Small intestine (tissue), 7 donors: ENCODE measurements around the gene BMPR1A. TPM values are rescaled to one million over a fixed set of nuclear protein-coding genes. Genes with fewer than 3 reads are reported as not detected.
A peak's percentile ranks its signal among the peaks of the same experiment; 100 is the strongest.

Source experiments
- DNase-seq, 2 donors: peaks; one replicate each; pipeline versions ENCODE4 v3.0.0 to v3.0.0-alpha.2; 2013
- FAIRE-seq: peaks from 2 replicates; lab custom pipeline; 2012; peaks lifted over from hg19 to GRCh38; lab: Jason Lieb, UNC
- H3K27ac ChIP-seq, 3 donors: one replicate each; pipeline ENCODE4 v1.5.1; 2013; ENCODE audit warnings: low read length in 2 of 3, mild to moderate bottlenecking in 2 of 3, control low read depth in 1 of 3, inconsistent platforms in 1 of 3, low read depth in 1 of 3, moderate library complexity in 1 of 3
- H3K27me3 ChIP-seq, 3 donors: one replicate each; pipeline ENCODE4 v1.6.1; 2013; ENCODE audit warnings: low read length in 3 of 3, inconsistent platforms in 1 of 3; ENCODE audit not compliant: control insufficient read depth in 3 of 3, insufficient read depth in 3 of 3
- H3K36me3 ChIP-seq, 3 donors: one replicate each; pipeline ENCODE4 v1.6.1; 2013; ENCODE audit warnings: low read length in 3 of 3, inconsistent platforms in 1 of 3, low read depth in 1 of 3, mild to moderate bottlenecking in 1 of 3, moderate library complexity in 1 of 3; ENCODE audit not compliant: control insufficient read depth in 3 of 3, insufficient read depth in 2 of 3
- H3K4me1 ChIP-seq, 3 donors: one replicate each; pipeline ENCODE4 v1.6.1; 2013; ENCODE audit warnings: low read length in 2 of 3, inconsistent platforms in 1 of 3, low read depth in 1 of 3, mild to moderate bottlenecking in 1 of 3, moderate library complexity in 1 of 3; ENCODE audit not compliant: control insufficient read depth in 3 of 3, insufficient read depth in 2 of 3
- H3K4me3 ChIP-seq, 3 donors: one replicate each; pipeline ENCODE4 v1.5.1; 2013; ENCODE audit warnings: low read length in 3 of 3, control low read depth in 1 of 3, inconsistent platforms in 1 of 3, low read depth in 1 of 3, mild to moderate bottlenecking in 1 of 3, moderate library complexity in 1 of 3
- H3K9me3 ChIP-seq, 2 donors: one replicate each; pipeline ENCODE4 v1.6.1; 2013; ENCODE audit warnings: low read depth in 1 of 2, low read length in 1 of 2; ENCODE audit not compliant: control insufficient read depth in 2 of 2, insufficient read depth in 1 of 2
- WGBS, 3 donors: extraction: QIAGEN DNeasy Blood & Tissue Kit; methylation state at CpG; one replicate each; pipeline ENCODE4 v1.1.7; 2013; 5-methylcytosine and 5-hydroxymethylcytosine counted together
- polyA plus RNA-seq, 4 donors: library from polyadenylated mRNA; stranded (reverse) in 3 of 4; unstranded in 1 of 4; fragments of 200-250 nt in 3 of 4; fragments of 120-200 nt in 1 of 4; gene quantifications; one replicate each; pipeline versions ENCODE4 v1.2.1 to v1.2.3, GENCODE V29; 2013
- donor health status: healthy with polysubstance abuse.
- donor health status: control.
- donor health status: control.
- donor health status: Bipolar disorder and iron deficiency.
- donor health status: healthy.

BMPR1A gene
- polyA plus RNA-seq, 4 donors: 3.4 to 40.2 (median 9.8) TPM

DNA sequence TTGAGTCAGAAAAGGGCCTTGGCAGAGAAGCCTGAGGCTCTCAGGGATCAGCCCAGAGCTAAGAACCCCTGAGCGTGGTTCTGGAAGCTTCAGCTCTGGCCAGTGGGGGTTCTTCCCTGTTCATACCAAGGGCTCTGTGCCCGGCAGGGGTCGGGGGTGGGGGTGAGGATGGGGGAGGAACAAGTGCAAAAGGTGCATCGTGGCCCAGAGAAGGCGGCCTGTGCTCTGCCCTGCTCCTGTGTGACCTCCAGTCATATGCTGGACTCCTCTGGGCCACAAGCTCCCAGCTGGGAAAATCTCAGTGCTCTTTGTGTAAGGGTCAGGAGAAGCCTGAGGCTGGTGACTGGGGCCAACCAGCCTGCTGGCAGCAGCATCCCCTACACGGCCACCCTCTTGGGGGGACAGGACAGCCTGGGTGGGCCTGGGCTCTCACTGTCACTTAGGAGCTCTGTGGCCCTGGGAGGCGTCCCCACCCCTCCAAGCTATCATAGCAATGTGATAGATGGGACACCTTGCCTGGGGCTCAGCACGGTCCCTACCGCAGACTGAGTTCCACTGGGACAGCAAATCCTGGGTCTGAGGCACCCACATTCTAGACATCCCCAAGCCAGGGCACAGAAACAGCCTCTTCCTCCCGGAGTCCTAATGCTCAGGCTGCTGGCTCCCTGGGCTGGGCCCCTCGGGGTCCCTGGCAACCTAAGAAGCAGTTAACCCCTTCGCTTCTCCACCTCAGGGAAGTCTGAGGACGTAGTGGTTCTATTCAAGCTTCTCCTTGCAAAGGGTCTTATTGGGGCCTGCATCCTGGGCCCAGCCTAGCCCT, 198.5 kb downstream of the BMPR1A start:
- Histone ChIP-seq H3K9me3 (peaks cover 0 to 26% of the 10 kb centered on the region in 2 donors), H3K4me1 (peaks cover 0 to 12% (median 0%) of the 10 kb centered on the region in 3 donors), H3K27me3 (peaks cover 0 to 4% (median 0%) of the 10 kb centered on the region in 3 donors), H3K27ac (peak overlapping the region in 2 of 3 donors; percentile 13 to 78), H3K36me3 (no peaks in the 10 kb centered on the region), H3K4me3 (no peak overlapping the region)
- 68 to 86% (median 84%) methylated on average over 13 of the region's 13 CpGs for WGBS, 3 donors
- no peak for FAIRE-seq
- no peak for DNase-seq

- DNase-seq (no peak), FAIRE-seq (no peak)
- peak overlapping the region in 1 of 3 donors; percentile 78 for H3K27ac ChIP-seq
Measured at GRCh38 chr10:86955501-86956194, 199.2 kb downstream of the BMPR1A start.

GRCh38 chr10:86956195-86956847, 199.9 kb downstream of the BMPR1A start:
- WGBS, 3 donors: 62 to 77% (median 66%) methylated on average over 7 of the region's 7 CpGs
- FAIRE-seq (no peak), DNase-seq (no peak)
- Histone ChIP-seq H3K4me1 (peaks cover 0 to 12% (median 0%) of the 10 kb centered on the region in 3 donors), H3K4me3 (peak overlapping the region in 1 of 3 donors; percentile 7), H3K36me3 (no peaks in the 10 kb centered on the region), H3K27ac (peak overlapping the region in 1 of 3 donors; percentile 66), H3K27me3 (peaks cover 0 to 4% (median 0%) of the 10 kb centered on the region in 3 donors), H3K9me3 (peaks cover 0 to 25% of the 10 kb centered on the region in 2 donors)

More at GRCh38 chr10:86955501-86956194, 199.2 kb downstream of the BMPR1A start:
- H3K4me3 ChIP-seq: peak overlapping the region in 1 of 3 donors; percentile 12
- H3K9me3 ChIP-seq: peaks cover 0 to 26% of the 10 kb centered on the region in 2 donors
- no peaks in the 10 kb centered on the region for H3K36me3 ChIP-seq
- peaks cover 0 to 12% (median 0%) of the 10 kb centered on the region in 3 donors for H3K4me1 ChIP-seq
- peaks cover 0 to 4% (median 0%) of the 10 kb centered on the region in 3 donors for H3K27me3 ChIP-seq
- 65 to 82% (median 75%) methylated on average over 10 to 16 of the region's 16 CpGs for WGBS, 3 donors

- no peak for FAIRE-seq
- Histone ChIP-seq H3K27ac (peak overlapping the region in 1 of 3 donors; percentile 66), H3K4me1 (peaks cover 0 to 12% (median 0%) of the 10 kb centered on the region in 3 donors), H3K9me3 (peaks cover 0 to 18% of the 10 kb centered on the region in 2 donors), H3K4me3 (peak overlapping the region in 1 of 3 donors; percentile 5), H3K36me3 (no peaks in the 10 kb centered on the region), H3K27me3 (peaks cover 0 to 4% (median 0%) of the 10 kb centered on the region in 3 donors)
- WGBS, 3 donors: 75 to 83% (median 81%) methylated on average over 7 of the region's 7 CpGs
- no peak for DNase-seq
Measured at GRCh38 chr10:86956848-86957448, 200.5 kb downstream of the BMPR1A start.

DNA sequence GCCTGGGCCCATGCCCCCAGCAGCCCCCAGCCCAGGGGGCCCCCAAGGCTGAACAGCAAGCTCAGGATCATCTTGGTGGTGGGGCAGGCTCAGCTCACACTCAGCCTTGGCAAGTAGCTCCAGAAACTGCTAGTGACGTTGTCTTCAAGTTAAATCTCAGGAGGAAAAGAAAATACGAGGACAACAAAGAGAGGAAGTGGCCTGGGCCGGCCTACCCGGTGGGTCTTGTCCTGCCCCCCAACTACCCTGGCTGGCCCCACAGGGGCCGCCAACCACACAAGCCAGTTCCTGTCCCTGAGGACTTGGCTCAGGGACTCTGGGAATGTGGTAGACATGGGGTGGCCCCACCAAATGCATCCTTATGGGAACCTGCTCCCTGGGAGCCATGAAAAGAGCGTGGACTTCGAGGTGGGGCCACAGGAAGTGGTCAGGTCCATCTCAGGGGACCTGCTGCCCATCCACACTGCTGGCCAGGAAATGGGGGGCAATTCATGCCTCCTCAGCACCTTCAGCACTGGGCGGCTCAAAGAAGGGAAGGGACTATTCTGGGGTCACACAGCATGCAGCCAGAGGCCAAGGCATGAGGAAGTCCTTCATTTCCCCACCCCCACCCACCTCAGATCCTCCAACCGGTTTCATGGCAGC, 201.2 kb downstream of the BMPR1A start, which contains the start of gene MMRN2:
Gene MMRN2, minus strand, starts transcription at position 145 of the 645 bp plus-strand sequence. Its CDS starts 74 bp downstream, at position 71.
- no peaks in the 10 kb centered on the region for H3K36me3 ChIP-seq
- H3K9me3 ChIP-seq: peaks cover 0 to 12% of the 10 kb centered on the region in 2 donors
- peak within 1 kb of the TSS in 1 of 3 donors; percentile 66 for H3K27ac ChIP-seq
- H3K27me3 ChIP-seq: peaks cover 0 to 4% (median 0%) of the 10 kb centered on the region in 3 donors
- FAIRE-seq (no peak), DNase-seq (no peak)
- WGBS, 3 donors: 63 to 68% (median 67%) methylated on average over 9 of the region's 9 CpGs
- peak within 1 kb of the TSS in 1 of 3 donors; percentile 7 for H3K4me3 ChIP-seq
- peaks cover 0 to 12% (median 0%) of the 10 kb centered on the region in 3 donors for H3K4me1 ChIP-seq

- peak within 1 kb of the TSS in 1 of 3 donors; percentile 66 for H3K27ac ChIP-seq
- 30 to 45% (median 38%) methylated on average over 19 to 22 of the region's 22 CpGs for WGBS, 3 donors
- H3K4me1 ChIP-seq: peaks cover 0 to 12% (median 0%) of the 10 kb centered on the region in 3 donors
- no peak for FAIRE-seq
- H3K27me3 ChIP-seq: peaks cover 0 to 4% (median 0%) of the 10 kb centered on the region in 3 donors
- DNase-seq: peak in 1 of 2 donors; percentile 43
- H3K36me3 ChIP-seq: no peaks in the 10 kb centered on the region
- H3K4me3 ChIP-seq: peak within 1 kb of the TSS in 1 of 3 donors; percentile 5
- peaks cover 0 to 7% of the 10 kb centered on the region in 2 donors for H3K9me3 ChIP-seq
Measured at GRCh38 chr10:86958116-86958900, 201.9 kb downstream of the BMPR1A start, which contains the start of gene SNCG. TSS of gene SNCG (plus strand) at chr10:86958599. CDS start at chr10:86958698, 99 bp downstream.
